Activated naive CD4-positive, alpha-beta T cell treated with anti-CD3 and anti-CD28 coated beads, Interleukin-2, amount 50 U/mL, for 16 hours (primary cell): ENCODE data around the gene PSMC2.

Experiments used
- DNase-seq: peaks from one replicate; pipeline ENCODE4 v3.0.0-alpha.2; 2020

The PSMC2 gene

DNA sequence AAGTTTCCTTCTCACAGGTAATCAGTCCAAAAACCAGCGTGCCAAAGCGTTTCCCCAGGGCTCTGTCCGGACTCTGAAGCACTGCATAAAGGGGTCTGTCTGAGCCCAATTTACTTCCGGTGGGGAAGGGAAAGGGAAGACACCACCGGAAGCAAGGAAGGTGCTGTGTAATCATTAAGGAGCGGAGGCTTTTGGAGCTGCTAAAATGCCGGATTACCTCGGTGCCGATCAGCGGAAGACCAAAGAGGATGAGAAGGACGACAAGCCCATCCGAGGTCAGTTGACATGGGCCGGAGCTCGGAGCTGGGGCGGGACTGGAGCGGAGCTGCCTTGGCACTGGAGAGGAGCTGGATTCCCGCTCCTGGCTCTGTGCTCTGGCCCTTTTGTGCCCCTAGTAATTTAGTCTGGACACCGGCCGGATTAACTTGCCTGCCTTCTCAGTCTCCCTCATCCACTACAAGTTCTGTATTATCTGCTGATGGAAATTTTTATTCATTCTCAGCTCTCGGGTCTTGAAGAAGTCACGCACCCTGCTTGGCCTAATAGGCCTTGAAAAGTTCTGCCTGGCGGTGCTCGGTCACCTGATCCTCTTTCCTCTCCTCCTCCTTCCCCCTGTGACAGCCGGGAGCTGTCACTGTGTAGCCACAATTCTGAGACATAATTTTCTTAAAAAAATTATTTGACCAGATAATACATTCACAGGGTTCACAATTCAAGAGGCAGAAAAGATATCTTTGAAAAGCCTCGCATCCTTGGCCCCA, at the start of gene PSMC2:
PSMC2 (plus strand) TSS at position 137 of the 761 bp plus-strand sequence; CDS start at position 206, 69 bp downstream.
- peak; percentile 81 for DNase-seq

DNA sequence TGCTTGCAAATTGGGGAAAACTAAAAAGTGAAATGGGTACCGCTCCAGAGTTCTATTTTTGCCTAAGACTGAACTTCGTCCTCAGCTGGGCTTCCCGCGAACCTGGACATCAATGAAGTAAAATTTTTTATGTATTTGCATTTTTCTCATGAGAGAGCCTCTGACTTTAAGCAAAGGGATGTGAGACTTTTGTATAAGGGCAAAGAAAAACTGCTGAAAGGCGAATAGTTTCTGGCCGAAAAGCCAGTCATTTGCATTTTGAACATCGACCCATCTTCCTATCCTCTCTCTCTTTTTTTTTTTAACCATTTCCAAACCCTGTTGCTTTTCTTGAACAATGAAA, 49.6 kb upstream of the PSMC2 start:
- DNase-seq = no peak

DNA sequence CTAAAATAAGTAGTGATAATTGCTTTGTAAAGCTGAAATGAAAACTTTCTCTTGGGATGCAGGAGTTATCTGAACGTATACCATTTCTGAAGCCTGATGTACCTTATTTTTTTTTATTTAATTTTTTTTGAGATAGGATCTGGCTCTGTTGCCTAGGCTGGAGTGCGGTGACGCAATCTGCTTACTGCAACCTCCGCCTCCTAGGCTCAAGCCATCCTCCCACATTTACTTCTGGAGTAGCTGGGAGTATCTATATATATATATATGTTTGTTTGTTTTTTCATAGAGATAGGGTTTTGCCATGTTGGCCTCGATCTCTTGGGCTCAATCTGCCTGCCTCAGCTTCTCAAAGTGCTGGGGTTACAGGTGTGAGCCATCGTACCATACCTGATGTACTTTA, 47.8 kb upstream of the PSMC2 start:
- no peak for DNase-seq

DNA sequence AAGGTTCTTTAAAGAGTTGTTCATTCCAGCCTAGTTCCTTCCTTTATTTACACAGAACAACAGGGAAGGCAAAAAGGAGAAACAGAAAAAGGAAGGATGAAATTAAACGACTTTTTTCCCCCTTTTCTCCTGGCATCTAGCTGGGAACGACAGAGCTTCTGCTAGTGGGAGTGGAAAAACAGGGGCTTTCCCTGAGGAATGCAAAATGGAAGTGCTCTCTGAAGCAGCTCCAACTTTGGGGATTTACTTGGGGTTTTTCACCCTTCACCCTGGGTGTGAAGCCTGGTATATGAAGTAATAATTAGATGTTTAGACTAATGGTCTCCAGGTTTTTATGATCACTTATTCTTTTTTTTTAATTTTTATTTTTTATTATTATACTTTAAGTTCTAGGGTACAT, 46.0 kb upstream of the PSMC2 start:
- DNase-seq = no peak

DNA sequence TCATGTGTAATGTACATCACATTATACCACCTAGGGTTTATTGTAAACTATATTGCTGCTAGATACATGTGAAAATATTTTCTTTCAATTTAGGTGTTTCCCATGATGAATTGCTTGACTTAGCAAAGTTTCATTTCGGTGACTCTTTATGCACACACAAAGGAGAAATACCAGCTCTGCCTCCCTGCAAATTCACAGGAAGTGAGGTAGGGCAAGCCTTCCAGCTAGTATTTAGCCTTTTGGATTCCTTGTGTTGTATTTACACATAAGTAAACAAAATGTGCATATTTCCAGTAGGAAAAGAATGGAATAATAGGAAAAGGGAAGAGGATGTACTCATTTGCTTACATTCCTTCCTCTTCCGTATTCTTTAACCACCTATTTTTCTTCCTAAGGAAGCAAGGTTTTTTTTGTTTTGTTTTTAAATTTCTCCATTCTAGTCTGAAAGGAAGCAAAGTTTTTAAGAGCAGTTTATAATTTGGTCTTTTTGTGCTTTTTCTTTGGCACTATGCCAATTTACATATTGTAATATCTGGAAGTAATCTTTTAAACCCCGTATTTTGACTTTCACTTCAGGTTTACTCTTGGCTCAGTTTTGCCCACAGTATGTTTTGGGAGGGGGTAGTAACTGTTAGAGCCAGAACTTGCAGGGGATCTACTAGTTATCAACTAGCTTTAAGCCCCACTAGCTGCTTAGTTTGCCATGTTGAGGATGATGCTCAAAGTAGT, 39.8 kb upstream of the PSMC2 start:
- DNase-seq = no peak

DNA sequence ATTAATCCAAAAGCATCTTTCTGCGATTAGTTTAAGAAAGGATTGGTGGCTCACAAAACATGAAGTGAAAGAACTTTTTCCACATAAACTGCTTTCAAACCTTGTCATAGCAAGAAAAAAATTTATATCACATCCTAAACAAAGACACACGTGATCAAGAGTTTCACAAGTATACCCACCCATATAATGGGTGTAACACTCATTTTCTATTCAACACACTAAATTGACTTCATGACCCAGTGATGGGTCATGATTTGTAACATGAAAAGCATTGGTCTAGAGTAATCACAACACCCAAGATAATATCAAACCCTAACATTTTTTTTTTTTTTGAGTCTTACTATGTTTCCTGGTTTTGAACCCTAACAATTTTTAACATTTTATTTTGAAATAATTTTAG, 32.6 kb upstream of the PSMC2 start:
- no peak for DNase-seq

DNA sequence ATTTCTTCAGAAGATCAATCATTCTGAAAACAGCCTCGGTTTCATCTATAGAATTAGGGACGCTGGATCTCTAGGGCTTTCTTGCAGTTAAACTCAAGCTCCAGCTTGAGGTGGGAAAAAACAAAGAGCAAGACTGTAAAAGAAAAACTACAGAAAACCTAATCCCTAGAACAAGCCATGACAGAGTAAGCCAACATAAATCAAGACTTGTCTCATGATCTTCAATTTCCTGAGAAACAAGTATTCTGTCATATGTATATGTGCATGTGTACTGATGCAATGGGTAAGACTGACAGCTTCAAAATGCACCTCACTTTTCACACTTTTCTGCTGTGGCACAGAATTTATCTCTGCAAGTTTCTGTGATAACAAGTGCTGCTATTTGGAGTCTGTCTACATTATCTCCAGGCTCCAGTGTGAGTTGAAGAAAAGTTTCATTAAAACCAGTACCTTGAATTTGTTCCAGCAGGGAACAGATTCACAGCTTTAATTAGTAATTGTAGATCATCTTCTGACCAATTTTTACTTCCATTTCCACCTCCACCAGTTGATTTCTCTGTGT, 31.0 kb upstream of the PSMC2 start:
- DNase-seq = no peak

DNA sequence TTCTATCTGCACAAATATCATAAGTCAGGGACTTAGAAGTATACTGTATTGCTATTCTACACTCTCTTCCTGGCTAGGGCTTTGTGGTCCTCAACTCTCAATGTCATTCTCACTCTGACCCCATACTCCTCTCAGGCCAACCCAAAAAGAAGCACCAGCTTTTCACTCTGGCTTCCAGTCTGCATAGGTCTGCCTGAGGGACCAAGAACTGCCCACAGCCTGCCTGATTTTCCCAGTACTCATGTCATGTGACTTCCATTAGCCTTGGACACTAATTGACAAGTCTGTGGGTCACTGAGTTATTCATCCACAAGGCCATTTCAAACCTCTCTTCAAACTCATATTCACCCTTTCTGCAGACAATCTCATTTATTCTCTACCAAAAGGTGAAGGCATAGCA, 30.4 kb upstream of the PSMC2 start:
- no peak for DNase-seq

DNA sequence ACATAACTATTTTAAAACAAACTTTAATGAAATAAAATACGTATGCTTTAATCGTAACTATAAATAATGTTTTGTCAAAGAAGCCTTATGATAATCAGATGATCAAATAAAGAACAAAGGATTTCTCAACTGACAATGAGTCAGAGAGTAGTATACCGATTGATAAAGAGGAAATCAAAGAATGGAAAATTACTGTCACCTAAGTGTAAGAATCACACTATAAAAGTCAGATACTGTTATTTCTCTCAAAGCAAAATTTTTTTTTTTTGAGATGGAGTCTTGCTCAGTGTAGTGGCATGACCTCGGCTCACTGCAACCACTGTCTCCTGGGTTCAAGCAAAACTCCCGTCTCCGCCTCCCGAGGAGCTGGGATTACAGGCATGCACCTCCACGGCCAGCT, 21.7 kb upstream of the PSMC2 start:
- no peak for DNase-seq

DNA sequence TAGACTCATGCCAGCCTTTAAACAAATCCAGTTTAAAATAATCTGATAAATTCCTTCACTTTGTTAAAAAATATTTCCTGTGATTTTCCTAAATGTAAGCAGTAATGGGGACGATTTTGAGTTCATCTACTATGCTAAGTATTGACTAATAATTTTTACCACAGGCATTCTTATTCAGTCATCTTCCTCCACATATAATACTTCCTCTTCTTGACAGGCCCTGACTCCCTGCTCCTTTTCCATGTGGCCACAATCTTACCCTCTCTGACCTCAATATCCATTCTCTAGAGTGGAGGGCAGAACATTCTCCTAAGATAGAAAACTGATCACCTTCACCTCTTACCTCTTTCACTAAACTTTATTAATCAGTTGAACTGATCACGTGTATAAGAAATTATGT, 10.7 kb upstream of the PSMC2 start:
- DNase-seq = no peak

DNA sequence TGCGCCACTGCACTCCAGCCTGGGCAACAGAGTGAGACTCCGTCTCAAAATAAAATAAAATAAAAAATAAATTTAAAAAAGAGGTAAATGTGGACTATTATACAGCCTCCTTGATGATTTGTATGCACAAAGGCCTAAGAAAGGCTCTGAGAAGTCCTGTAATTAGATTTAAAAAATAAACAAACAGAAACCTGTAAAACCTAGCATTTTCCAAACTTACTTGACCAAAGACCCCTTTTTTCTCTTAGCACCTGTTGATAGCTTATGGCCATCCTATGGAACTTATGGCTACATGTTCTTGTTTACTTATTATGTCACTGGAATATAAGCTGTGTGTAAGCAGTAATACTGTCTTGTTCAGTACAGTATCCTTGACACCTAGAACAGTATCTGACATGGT, 8.6 kb upstream of the PSMC2 start:
- DNase-seq = no peak

DNA sequence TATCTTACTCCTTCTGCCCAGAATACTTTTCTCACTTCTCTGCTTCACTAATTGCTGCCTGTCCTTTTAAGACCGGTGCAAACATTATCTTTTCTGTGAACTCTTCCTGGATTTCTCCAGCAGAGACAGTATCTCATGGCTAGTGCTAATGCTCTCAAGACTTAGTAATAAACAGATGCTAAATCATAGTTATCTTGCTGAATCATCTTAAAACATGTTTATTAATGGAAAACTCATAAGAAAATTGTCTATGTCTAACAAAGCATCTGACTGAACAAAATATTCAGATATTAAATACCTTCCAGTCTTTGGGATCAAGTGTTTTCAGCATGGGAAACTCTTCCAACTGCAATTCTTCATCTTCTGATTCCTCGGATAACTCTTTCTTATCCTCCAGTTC, 6.0 kb upstream of the PSMC2 start:
- DNase-seq = no peak

DNA sequence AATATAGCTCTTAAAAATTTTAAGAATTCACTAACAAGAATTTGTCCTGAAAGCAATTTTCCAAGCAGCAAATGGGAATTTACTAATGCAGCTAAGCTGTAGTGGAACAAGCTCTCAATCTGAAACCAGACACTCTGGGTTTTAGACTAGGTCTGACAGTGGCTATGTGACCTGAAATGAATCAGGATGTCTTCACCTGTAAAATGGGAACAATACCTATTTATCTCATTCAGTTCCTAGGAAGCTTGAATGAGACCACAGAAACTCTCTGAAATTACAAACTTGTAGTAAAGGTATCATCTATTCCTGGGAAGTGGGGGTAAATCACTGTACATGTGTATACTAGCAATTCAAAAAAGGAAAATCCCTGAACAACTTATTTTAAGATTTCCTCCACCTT, 4.1 kb upstream of the PSMC2 start:
- no peak for DNase-seq

DNA sequence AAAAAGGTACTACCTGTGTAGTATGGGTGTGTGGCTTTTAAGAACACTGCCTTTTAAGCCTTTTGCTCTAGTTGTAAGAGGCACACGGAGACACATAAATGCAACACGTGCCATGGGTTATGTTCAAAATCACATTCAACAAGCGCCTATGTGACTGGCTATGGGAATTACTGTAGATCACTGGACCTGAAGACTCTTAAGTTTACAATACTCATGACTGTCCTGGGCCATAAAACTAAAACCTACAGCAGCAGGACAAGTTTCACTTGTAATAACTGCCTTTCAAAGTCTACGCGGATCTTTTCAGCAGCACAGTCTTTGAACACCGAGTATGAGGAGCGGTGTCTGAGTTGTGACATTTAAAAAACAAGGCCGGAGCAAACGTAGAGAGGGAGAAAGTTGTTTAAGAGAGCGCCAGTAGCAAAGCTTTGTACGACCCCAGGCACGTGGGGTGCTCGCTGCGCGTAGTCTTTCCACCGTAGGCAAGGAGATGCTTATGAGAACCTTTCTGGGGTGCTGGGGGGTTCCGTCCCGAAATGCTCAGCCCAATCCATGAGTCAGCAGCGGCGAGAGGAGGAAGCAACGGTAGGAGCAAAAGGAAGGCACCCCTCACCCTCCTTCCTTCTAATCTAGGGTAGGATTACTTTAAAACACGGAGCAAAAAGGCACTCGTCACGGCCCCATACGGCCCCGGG, 3.5 kb upstream of the PSMC2 start:
- DNase-seq = peak; percentile 50

DNA sequence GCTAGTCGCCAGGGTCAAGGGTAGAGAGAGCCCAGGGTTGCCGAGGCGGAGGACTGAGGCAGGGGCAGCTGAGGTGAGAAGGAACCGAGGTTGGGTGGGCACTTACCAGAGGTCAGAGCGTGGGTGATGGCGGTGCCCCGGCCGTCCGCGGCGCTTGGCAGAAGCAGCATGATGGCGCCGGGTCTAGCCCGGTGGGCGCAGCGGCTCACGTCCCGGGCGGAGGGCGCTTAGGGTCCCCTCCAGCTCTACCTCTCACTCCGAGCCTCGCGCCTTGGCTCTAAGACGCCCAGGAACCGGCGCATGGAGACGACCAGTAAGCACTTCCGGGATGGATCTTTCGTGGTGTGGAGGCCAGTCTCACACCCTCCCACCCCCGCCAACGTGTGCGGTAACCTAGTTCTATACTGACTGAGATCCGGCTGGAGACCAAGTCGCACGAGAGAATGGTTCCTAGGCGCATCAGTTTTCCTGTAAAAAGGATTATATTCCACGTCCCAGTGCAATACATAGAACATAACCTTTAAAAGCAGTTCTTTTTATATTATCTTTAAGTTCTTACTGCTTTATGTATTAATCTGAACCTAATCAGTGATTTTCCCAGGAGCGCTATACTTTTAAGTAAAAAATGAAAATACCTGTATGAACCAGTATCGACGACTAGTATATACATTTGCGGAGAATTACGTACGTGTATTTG, 2.8 kb upstream of the PSMC2 start, which contains the start of gene DNAJC2:
DNAJC2 (minus strand) TSS at position 315 of the 697 bp plus-strand sequence; CDS start at position 170, 145 bp downstream.
- DNase-seq = peak; percentile 85

DNA sequence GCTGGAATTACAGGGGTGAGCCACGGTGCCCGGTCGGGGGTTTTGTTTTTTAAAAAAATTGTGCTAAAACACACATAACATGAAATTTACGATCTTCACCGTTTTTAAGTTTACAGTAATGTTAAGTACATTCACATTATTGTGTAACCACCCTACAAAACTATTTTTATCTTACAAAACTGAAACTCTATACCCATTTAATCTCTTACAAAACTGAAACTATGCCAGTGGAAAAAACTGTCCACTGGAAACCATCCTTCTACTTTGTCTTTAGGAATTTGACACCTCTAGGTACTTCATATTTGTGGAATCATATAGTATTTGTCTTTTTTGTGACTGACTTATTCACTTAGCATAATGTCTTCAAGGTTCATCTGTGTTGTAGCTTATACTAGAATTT, 1.0 kb upstream of the PSMC2 start:
- no peak for DNase-seq

DNA sequence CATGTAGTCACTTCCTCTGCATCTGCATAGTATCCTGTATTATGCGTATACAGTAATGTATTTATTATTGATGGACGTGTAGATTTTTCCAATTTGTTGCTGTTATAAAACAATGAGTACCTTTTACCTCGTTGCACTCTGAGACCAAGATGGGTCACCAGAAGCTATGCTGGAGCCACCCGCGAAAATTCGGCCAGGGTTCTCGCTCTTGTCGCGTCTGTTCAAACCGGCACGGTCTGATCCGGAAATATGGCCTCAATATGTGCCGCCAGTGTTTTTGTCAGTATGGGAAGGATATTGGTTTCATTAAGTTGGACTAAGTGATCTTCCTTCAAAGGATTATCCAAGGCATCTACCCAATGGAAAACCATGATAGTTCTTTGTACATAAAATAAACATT, 1.0 kb downstream of the PSMC2 start:
- DNase-seq = no peak

DNA sequence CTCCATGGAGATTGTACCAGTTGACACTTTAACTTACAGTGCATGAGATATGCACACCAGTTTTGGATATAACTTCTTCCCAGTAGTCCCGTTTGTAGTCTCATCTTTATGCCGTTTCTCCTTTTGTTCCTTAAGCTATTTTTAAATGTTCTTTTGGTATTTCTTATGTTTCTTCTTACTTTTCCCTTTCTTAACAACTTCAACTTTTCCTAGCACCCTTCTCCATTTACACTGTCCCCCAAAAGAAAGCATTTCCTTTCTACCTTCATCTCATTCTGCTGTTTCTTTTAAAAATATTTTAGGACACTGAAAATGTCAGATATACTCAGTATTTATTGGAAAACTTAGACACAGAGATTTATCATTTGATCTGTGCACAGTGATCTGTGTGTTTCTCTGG, 1.5 kb downstream of the PSMC2 start:
- no peak for DNase-seq

DNA sequence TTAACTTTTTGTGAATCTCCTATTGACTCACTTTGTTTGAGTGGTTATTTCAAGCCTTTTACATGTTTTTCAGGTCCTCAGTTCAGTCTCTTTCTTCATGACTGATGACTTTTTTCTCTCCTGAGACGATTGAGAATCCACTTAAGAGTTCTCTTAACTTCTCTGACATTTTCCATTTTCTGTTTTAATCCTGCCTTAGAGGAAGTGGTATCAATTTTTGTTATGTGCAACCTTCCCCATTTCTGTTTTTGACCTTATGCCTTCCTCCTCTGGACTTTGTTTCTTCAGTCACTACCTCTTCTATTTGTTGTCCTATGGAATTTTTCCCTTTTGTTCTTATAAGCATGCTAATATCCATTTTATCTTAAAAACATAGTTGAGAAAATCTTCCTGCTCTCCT, 2.4 kb downstream of the PSMC2 start:
- no peak for DNase-seq

DNA sequence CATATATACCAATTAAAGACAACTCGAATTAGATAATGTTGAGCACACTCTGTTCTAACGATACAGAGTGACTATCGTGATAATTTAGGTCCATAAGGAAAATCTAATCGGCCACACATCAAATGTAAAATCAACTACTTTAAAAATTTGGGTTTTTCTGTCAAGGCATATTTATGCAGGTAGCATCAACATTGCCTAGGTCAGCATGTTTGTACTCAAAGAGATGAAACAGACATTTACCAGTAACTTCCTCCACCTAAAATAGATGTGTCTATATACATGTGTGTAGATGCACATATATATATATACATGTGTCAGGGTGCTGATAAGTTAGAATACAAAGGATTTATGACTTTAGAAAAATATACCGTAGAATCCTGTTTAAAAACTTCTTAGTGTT, 22.0 kb downstream of the PSMC2 start:
- DNase-seq = no peak

DNA sequence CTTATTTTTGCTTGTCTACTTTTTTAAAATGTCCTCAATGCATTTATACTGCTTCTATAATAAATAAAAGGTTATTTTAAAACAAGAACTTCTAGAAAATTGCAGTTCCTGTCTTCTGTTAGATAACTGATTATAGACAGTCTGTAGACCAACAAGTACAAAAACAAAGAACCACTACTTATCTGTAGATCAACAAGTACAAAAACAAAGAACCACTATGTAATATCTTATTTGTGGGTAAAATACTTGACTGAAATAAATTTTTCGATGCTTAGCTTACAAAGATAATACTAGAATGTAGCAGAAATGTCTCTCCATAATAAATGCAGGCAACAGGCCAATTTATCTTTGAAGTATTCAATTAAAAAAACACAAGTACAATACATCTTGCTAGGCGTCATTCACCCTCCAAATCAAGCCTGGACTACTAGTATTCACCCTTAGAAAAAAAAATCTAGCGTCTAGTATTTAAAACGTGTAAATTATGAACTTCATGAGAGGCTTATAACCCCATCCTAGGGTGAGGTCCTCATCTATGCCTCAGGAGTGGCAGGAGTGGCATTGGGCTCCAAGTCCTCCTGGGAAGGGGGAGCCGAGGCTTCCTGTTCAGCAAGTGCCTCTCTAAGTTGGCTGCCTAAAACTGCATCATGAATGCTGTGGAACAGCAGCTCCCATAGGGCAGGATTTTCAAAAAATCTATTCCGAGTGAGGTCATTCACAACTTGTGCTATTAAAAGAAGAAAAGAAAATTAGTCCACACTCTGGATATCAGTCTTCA, 26.6 kb downstream of the PSMC2 start:
- DNase-seq = no peak

DNA sequence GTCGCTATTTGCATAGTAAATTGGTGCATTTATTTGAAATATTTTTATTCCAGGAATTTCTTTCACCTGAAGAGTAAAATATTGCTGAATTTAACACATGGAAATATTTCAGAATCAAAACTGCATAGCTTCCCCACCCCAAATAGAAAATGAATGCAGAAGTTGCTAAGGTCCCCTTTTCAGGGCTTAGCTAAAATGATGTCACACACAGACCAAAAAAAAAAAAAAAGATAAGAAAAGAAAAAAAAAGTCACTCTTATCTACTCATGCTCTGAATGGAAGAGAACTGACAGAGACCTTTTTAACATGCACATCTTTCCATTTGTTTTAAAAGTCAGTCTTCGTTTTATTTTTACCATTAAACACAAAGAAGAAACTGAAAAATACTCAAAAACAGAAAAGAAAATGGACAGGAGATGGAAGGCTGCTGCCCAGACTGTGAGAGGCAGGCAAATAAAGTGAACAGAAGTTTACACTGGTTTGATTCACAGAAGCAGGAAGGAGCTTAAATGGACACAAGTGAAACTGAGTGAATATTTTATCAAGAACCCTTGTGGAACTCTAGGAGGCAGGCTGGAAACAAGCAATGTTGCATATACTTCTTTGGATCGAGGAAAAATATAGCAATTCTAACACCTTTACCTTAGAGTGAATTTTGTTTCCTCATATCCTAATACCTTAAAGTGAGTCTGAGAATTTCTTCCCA, 32.0 kb downstream of the PSMC2 start:
- no peak for DNase-seq
